K562 (cell line): ENCODE measurements around the gene HIPK2. TPM values are rescaled to one million over a fixed set of nuclear protein-coding genes. Genes with fewer than 3 reads are reported as not detected.
A peak's percentile ranks its signal among the peaks of the same experiment; 100 is the strongest.

Source experiments
- ATAC-seq: fragments of 200-7000 bp; cut with Tn5 transposase; 3 replicates; pipeline ENCODE4 v1.9.1; 2020; ENCODE audit warnings: moderate library complexity
- BruUV-seq: library from RNA; stranded (reverse); fragments of 400-500 nt; replicated peaks from 2 replicates; lab custom pipeline; 2021; lab: Mats Ljungman, UMichigan
- CTCF ChIA-PET: fragments of 300-600 bp; formaldehyde crosslinking; extraction: SDS; loops from one replicate; lab custom pipeline; 2021; ENCODE audit warnings: low intra/inter-chr PET ratio; lab: Yijun Ruan, JAX
- POLR2A ChIA-PET: fragments of 300-600, 350-650 bp; sonication (Branson Sonifier 250); formaldehyde crosslinking; extraction: SDS; loops from one replicate; lab custom pipeline; 2021; ENCODE audit warnings: antibody characterized with exemption, inconsistent platforms; lab: Yijun Ruan, JAX
- DNase-seq, 4 experiments: peaks; one replicate each; pipeline versions ENCODE4 v3.0.0 to v3.0.0-alpha.2; 2011 to 2018; ENCODE audit warnings: low spot score in 3 of 4, mixed read lengths in 3 of 4; ENCODE audit errors: extremely low read depth in 1 of 4
- FAIRE-seq: peaks from 2 replicates; lab custom pipeline; 2011; peaks lifted over from hg19 to GRCh38; lab: Jason Lieb, UNC
- H2AFZ ChIP-seq: 2 replicates; pipeline ENCODE4 v1.6.0; 2011; ENCODE audit warnings: low read depth, low read length, control low read depth, inconsistent platforms
- H3K27ac ChIP-seq: fragments of 200-600 bp; 3 replicates; pipeline ENCODE4 v1.8.0; 2011; ENCODE audit warnings: low read depth, mild to moderate bottlenecking, control low read depth, inconsistent platforms, low read length, moderate library complexity, mixed read lengths; ENCODE audit errors: extremely low read depth
- H3K27me3 ChIP-seq, 2 experiments: fragments of 300-600 bp in 1 of 2; 2 replicates in 1 of 2; 3 replicates in 1 of 2; pipeline versions ENCODE4 v1.6.0 to v1.8.0; 2011; ENCODE audit warnings: inconsistent platforms in 2 of 2, low read length in 2 of 2, mild to moderate bottlenecking in 1 of 2, mixed read lengths in 1 of 2, moderate library complexity in 1 of 2; ENCODE audit not compliant: control insufficient read depth in 2 of 2, insufficient read depth in 2 of 2
- H3K36me3 ChIP-seq: fragments of 300-600 bp; 3 replicates; pipeline ENCODE4 v1.8.0; 2011; ENCODE audit warnings: mild to moderate bottlenecking, low read length, inconsistent platforms; ENCODE audit not compliant: control insufficient read depth, insufficient read depth
- H3K4me1 ChIP-seq, 2 experiments: fragments of 200-600 bp in 1 of 2; replicated peaks in 1 of 2; 2 replicates in 1 of 2; 3 replicates in 1 of 2; pipeline versions ENCODE4 v1.5.1 to v1.8.0; 2011; ENCODE audit warnings: inconsistent platforms in 2 of 2, low read length in 2 of 2, mild to moderate bottlenecking in 1 of 2, mixed read lengths in 1 of 2, moderate library complexity in 1 of 2; ENCODE audit not compliant: control insufficient read depth in 2 of 2, insufficient read depth in 2 of 2
- H3K4me2 ChIP-seq: 2 replicates; pipeline ENCODE4 v1.6.1; 2011; ENCODE audit warnings: low read length, control low read depth, inconsistent platforms, mixed read lengths; ENCODE audit not compliant: insufficient read depth
- H3K4me3 ChIP-seq: fragments of 200-600 bp; sonication (generic), shearing (Covaris generic); 2 replicates; pipeline ENCODE4 v1.5.1; 2016; ENCODE audit warnings: control low read depth, inconsistent platforms
- H3K79me2 ChIP-seq: fragments of 200-600 bp; 3 replicates; pipeline ENCODE4 v1.8.0; 2011; ENCODE audit warnings: low read length, inconsistent platforms; ENCODE audit not compliant: control insufficient read depth, insufficient read depth
- H3K9ac ChIP-seq, 2 experiments: 2 replicates each; pipeline versions ENCODE4 v1.6.0 to v1.6.1; 2011; ENCODE audit warnings: low read depth in 2 of 2, low read length in 2 of 2, control low read depth in 1 of 2, inconsistent platforms in 1 of 2, mild to moderate bottlenecking in 1 of 2, mixed read lengths in 1 of 2; ENCODE audit not compliant: insufficient read depth in 1 of 2
- H3K9me1 ChIP-seq: one replicate; pipeline ENCODE4 v1.6.0; 2011; ENCODE audit warnings: inconsistent platforms, mild to moderate bottlenecking, low read length, moderate library complexity; ENCODE audit not compliant: control insufficient read depth, insufficient read depth
- H3K9me3 ChIP-seq: replicated peaks from 2 replicates; pipeline ENCODE4 v1.5.1; 2011; ENCODE audit warnings: low read depth, low read length, inconsistent platforms; ENCODE audit not compliant: control insufficient read depth, insufficient read depth
- H4K20me1 ChIP-seq: replicated peaks from 2 replicates; pipeline ENCODE4 v1.6.1; 2011; ENCODE audit warnings: low read length, inconsistent platforms, mixed read lengths; ENCODE audit not compliant: control insufficient read depth, insufficient read depth
- CEBPG ChIP-seq, 3 experiments: fragments of 200-800 bp in 1 of 3; sonication (Bioruptor generic) in 1 of 3; sonication (generic) in 1 of 3; formaldehyde crosslinking in 1 of 3; IDR thresholded peaks in 2 of 3; conservative IDR thresholded peaks in 1 of 3; 2 replicates each; pipeline versions ENCODE4 v1.6.1 to v1.8.0; 2016 to 2022; ENCODE audit warnings: missing compliant biosample characterization in 2 of 3, missing genetic modification characterization in 2 of 3, mild to moderate bottlenecking in 1 of 3, missing genetic modification reagents in 1 of 3
- CREB5 ChIP-seq: fragments of 250-450 bp; sonication (Bioruptor Pico); IDR thresholded peaks from 2 replicates; pipeline ENCODE4 v1.5.0; 2020; ENCODE audit warnings: mild to moderate bottlenecking
- CTBP1 ChIP-seq: fragments of 450-650 bp; IDR thresholded peaks from 2 replicates; pipeline ENCODE4 v1.6.1; 2016; ENCODE audit warnings: borderline replicate concordance
- FOSL1 ChIP-seq: fragments of 200-800 bp; sonication (Bioruptor generic); conservative IDR thresholded peaks from 2 replicates; pipeline ENCODE4 v1.6.1; 2016; ENCODE audit warnings: missing genetic modification characterization, missing compliant biosample characterization
- HDAC3 ChIP-seq: fragments of 450-650 bp; IDR thresholded peaks from 2 replicates; pipeline ENCODE4 v1.6.1; 2018; ENCODE audit warnings: borderline replicate concordance, mild to moderate bottlenecking, moderate library complexity; ENCODE audit not compliant: partially characterized antibody
- ILF3 ChIP-seq: fragments of 450-650 bp; IDR thresholded peaks from 2 replicates; pipeline ENCODE4 v1.6.1; 2018; ENCODE audit warnings: antibody characterized with exemption, mild to moderate bottlenecking, moderate library complexity, borderline replicate concordance
- LARP7 ChIP-seq: fragments of 450-650 bp; IDR thresholded peaks from 2 replicates; pipeline ENCODE4 v1.6.1; 2016
- OTX1 ChIP-seq: fragments of 450-650 bp; formaldehyde crosslinking; IDR thresholded peaks from 2 replicates; pipeline ENCODE4 v1.4.0; 2022; ENCODE audit warnings: mild to moderate bottlenecking
- PKNOX1 ChIP-seq: fragments of 450-650 bp; IDR thresholded peaks from 2 replicates; pipeline ENCODE4 v1.6.1; 2016
- RBM17 ChIP-seq: fragments of 200-400 bp; formaldehyde crosslinking; IDR thresholded peaks from 2 replicates; pipeline ENCODE4 v1.6.1; 2017; ENCODE audit warnings: low read depth, mild to moderate bottlenecking, low read length, borderline replicate concordance
- RUNX1 ChIP-seq: sonication (generic); IDR thresholded peaks from 2 replicates; pipeline ENCODE4 v1.6.1; 2016; ENCODE audit warnings: antibody characterized with exemption, low read depth
- WGBS: fragments of 100-300 bp; shearing (Covaris generic); methylation state at CpG from one replicate; pipeline ENCODE4 v1.1.6; 2016; ENCODE audit warnings: low coverage, mixed read lengths; ENCODE audit not compliant: insufficient coverage; ENCODE audit errors: missing lambda C conversion rate; 5-methylcytosine and 5-hydroxymethylcytosine counted together
- in situ Hi-C: fragments of 300-500 bp; cut with MboI; formaldehyde crosslinking; loops from 4 replicates; pipeline ENCODE4 v1.15.0; 2018; ENCODE audit warnings: inconsistent platforms, mixed read lengths
- intact Hi-C: fragments of 100-400 bp; cut with micrococcal nuclease; formaldehyde crosslinking; loops from 2 replicates; pipeline ENCODE4 v1.14.2; 2022
- polyA plus RNA-seq, 8 experiments: library from polyadenylated mRNA; depleted of rRNA in 4 of 8; stranded (reverse) in 5 of 8; unstranded in 3 of 8; fragments of >200 nt; fragmentation: Nextera tagmentation in 2 of 8; fragmentation: Illumina TruSeq in 1 of 8; extraction: Ambion mirVana in 2 of 8; extraction: Trizol in 1 of 8; gene quantifications; 2 replicates each; pipeline versions ENCODE4 v1.2.1 to v1.2.3, GENCODE V29; 2011 to 2014; ENCODE audit warnings: inconsistent platforms in 1 of 8, missing spikeins in 1 of 8
- total RNA-seq, 7 experiments: library from RNA; depleted of rRNA in 6 of 7; stranded (reverse); fragments of >200 nt in 6 of 7; fragmentation: Illumina TruSeq in 2 of 7; extraction: Trizol in 2 of 7; gene quantifications; 2 replicates each; pipeline versions ENCODE4 v1.2.1 to v1.2.3, GENCODE V29; 2011 to 2021; ENCODE audit warnings: low replicate concordance in 1 of 7

The HIPK2 gene
- total and polyA plus RNA-seq, 9 of the 15 experiments (the other 6 are each of a cell fraction or from before 2014, with no cell fraction given) = 0.69 to 19.8 (median 5.1) TPM

GRCh38 chr7:139589474-139589873 is 188.3 kb downstream of the HIPK2 start:
- ATAC-seq (no peak), DNase-seq (no peak), FAIRE-seq (no peak)
- Histone ChIP-seq H3K79me2 (no peaks in the 10 kb centered on the region), H2AFZ (no peak overlapping the region), H3K27me3 (no peaks in the 10 kb centered on the region), H3K9me1 (no peaks in the 10 kb centered on the region), H3K4me3 (no peak overlapping the region), H3K36me3 (peaks cover 8% of the 10 kb centered on the region; the same call in 1 of the 3 replicates), H4K20me1 (no peaks in the 10 kb centered on the region; the same call in none of the 2 replicates), H3K4me1 (peaks cover 2 to 5% of the 10 kb centered on the region in 2 experiments; a peak in 1 of 5 replicates), H3K27ac (no peak overlapping the region), H3K4me2 (no peak overlapping the region), H3K9ac (no peak overlapping the region), H3K9me3 (no peaks in the 10 kb centered on the region)
- in situ Hi-C loops (no loop called here), intact Hi-C loops (no loop called here)
- 67% methylated on average over 1 of the region's 1 CpG for WGBS
- ChIA-PET POLR2A (interaction anchor here (0.8 to 2.0 kb wide), 6 partner anchors 8 to 32 kb away, joined by 3 to 9 read pairs (median 4); no protein-coding TSS in a partner anchor), CTCF (no interaction called here)
- TF ChIP-seq ILF3 (no peak), FOSL1 (0 out of 2 replicates have a peak, but pooled peaks have one; percentile 32)
- BruUV-seq = no TSS peak

- ChIA-PET POLR2A (interaction anchor here (0.6 to 1.5 kb wide), 7 partner anchors 10 to 681 kb away, joined by 3 to 4 read pairs (median 3); no protein-coding TSS in a partner anchor), CTCF (interaction anchor here (0.6 kb wide), 1 partner anchor 17 kb away, joined by 3 read pairs; no protein-coding TSS in a partner anchor)
- no peaks in the 10 kb centered on the region for H3K27me3 ChIP-seq
- peak; percentile 84 for ATAC-seq
- in situ Hi-C loops = no loop called here
- no peak overlapping the region for H2AFZ ChIP-seq
- peak overlapping the region in 1 of 2 experiments; percentile 61; a peak in 2 of 4 replicates for H3K9ac ChIP-seq
- H4K20me1 ChIP-seq = no peaks in the 10 kb centered on the region; the same call in none of the 2 replicates
- no TSS peak for BruUV-seq
- peak; percentile 58 for FAIRE-seq
- peaks cover 5% of the 10 kb centered on the region; the same call in 1 of the 3 replicates for H3K36me3 ChIP-seq
- H3K27ac ChIP-seq = no peak overlapping the region
- no peak overlapping the region for H3K4me2 ChIP-seq
- H3K79me2 ChIP-seq = no peaks in the 10 kb centered on the region
- peaks cover 2 to 5% of the 10 kb centered on the region in 2 experiments; a peak in 1 of 5 replicates for H3K4me1 ChIP-seq
- no peak overlapping the region for H3K4me3 ChIP-seq
- DNase-seq = peak; percentile 46 to 61 (median 54)
- intact Hi-C loops = no loop called here
- H3K9me3 ChIP-seq = no peaks in the 10 kb centered on the region
- H3K9me1 ChIP-seq = no peaks in the 10 kb centered on the region
- 42% methylated on average over 7 of the region's 7 CpGs for WGBS
- TF ChIP-seq CTBP1 (0 out of 2 replicates have a peak, but pooled peaks have one; percentile 20), OTX1 (CRISPR knock-in tag) (0 out of 2 replicates have a peak, but pooled peaks have one; percentile 42), HDAC3 (no peak), CREB5 (CRISPR knock-in tag) (no peak), RUNX1 (0 out of 2 replicates have a peak, but pooled peaks have one; percentile 31), PKNOX1 (no peak), LARP7 (no peak), CEBPG (CRISPR knock-in tag; IDR thresholded peaks at IDR 0.05) (peak; percentile 59), CEBPG (tag; conservative IDR thresholded peaks at IDR 0.05 in 1 of 2, IDR thresholded peaks at IDR 0.05 in 1 of 2) (peak; percentile 63 to 74; a peak in 3 of 4 replicates), RBM17 (no peak)
Measured at GRCh38 chr7:139588632-139589031, 189.2 kb downstream of the HIPK2 start.
